Kidney epithelial cell (primary cell): ENCODE measurements around the gene SELENOW. TPM values are rescaled to one million over a fixed set of nuclear protein-coding genes. Genes with fewer than 3 reads are reported as not detected.

Source experiments
- DNase-seq: peaks from one replicate; pipeline ENCODE4 v3.0.0-alpha.2; 2010; ENCODE audit warnings: low read depth
- H3K27me3 ChIP-seq: 2 replicates; pipeline ENCODE4 v1.6.0; 2011; ENCODE audit warnings: low read length; ENCODE audit not compliant: control insufficient read depth, insufficient read depth
- H3K36me3 ChIP-seq: 2 replicates; pipeline ENCODE4 v1.5.1; 2011; ENCODE audit warnings: low read length; ENCODE audit not compliant: control insufficient read depth, insufficient read depth
- H3K4me3 ChIP-seq: 2 replicates; pipeline ENCODE4 v1.5.1; 2011; ENCODE audit warnings: low read depth, mild to moderate bottlenecking, control low read depth, low read length
- total RNA-seq: library from RNA; depleted of rRNA; stranded (reverse); fragments of >200 nt; gene quantifications from 2 replicates; pipeline ENCODE4 v1.2.3, GENCODE V29; 2015
- TF ChIP-seq, protein P1 (sequence below): IDR thresholded peaks from 2 replicates; pipeline ENCODE4 v1.5.1; 2011; ENCODE audit warnings: mild to moderate bottlenecking, moderate library complexity, low read length, control low read depth, inconsistent platforms; ENCODE audit not compliant: insufficient read depth, poor library complexity, severe bottlenecking

The SELENOW gene
- total RNA-seq, 1 donor from 2014 or later: 166 TPM

DNA sequence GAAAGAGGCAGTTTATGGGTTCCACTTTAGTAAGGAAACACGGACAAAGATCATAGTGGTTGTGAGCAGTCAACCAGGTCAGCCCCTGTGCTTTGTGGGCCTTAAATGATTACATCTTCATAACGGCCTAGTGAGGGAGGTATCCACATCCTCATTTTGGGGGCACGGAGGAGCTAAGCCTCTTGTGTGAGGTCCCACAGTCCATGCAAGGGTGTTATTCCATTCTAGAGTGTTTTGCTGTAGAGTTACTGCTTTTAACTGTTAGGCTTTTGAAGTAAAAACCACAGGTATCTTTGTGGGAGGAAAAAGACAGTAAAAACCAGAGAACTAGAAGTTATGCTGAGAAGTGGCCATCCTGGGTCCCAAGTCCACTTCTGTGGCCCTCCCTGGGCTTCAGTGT lies 29.2 kb upstream of the SELENOW start:
- no peak for DNase-seq
- TF ChIP-seq, protein P1, sequence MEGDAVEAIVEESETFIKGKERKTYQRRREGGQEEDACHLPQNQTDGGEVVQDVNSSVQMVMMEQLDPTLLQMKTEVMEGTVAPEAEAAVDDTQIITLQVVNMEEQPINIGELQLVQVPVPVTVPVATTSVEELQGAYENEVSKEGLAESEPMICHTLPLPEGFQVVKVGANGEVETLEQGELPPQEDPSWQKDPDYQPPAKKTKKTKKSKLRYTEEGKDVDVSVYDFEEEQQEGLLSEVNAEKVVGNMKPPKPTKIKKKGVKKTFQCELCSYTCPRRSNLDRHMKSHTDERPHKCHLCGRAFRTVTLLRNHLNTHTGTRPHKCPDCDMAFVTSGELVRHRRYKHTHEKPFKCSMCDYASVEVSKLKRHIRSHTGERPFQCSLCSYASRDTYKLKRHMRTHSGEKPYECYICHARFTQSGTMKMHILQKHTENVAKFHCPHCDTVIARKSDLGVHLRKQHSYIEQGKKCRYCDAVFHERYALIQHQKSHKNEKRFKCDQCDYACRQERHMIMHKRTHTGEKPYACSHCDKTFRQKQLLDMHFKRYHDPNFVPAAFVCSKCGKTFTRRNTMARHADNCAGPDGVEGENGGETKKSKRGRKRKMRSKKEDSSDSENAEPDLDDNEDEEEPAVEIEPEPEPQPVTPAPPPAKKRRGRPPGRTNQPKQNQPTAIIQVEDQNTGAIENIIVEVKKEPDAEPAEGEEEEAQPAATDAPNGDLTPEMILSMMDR: no peak
- Histone ChIP-seq H3K4me3 (no peak overlapping the region), H3K36me3 (peaks cover 2% of the 10 kb centered on the region), H3K27me3 (no peaks in the 10 kb centered on the region)

DNA sequence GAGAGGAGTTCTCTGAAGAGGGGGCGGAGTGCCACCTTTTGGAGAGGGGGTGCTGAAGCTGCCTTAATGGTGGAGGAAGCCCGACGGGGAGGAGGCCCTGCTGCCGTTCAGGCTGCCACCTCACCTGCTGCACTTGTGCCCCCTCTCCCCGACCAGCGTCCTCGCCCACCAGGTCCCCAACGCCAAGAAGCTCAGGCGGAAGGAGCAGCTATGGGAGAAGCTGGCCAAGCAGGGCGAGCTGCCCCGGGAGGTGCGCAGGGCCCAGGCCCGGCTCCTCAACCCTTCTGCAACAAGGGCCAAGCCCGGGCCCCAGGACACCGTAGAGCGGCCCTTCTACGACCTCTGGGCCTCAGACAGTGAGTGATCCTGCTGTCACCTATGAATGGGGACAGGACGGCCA lies 27.8 kb upstream of the SELENOW start:
- DNase-seq: no peak
- H3K27me3 ChIP-seq: no peaks in the 10 kb centered on the region
- TF ChIP-seq, protein P1: no peak
- no peak overlapping the region for H3K4me3 ChIP-seq
- H3K36me3 ChIP-seq: peaks cover 3% of the 10 kb centered on the region

DNA sequence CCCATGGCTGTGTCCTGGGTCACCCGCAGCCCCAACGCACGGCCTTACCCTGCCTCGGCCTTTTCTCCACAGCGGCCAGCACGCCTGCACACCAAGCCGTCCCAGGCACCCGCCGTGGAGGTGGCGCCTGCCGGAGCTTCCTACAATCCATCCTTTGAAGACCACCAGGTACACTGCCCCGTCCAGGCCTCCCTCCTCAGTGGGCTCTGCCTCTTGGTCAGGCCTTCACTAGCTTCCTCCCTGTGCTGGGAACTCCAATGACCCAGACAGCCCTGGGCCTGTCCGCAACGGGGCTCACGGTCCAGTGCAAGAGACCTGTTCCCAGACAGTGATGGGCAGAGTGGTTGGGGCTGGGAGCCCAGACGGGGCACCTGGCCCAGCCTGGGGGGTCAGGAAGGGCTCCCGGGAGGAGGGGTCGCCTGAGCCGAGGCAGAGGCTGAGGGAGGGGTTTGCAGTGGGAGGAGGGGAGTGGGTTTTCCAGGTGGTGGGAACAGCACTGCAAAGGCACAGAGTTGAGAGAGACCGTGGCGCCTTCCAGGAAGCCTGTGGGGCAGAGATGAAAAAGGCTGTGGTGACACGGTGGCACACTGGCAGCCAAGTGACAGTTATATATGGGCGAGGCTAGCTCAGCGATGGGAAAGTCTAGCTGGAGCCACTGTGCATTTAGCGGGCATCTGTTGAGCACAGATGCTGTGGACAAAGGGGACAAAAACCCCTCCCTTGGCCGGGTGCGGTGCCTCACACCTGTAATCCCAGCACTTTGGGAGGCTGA lies 25.9 kb upstream of the SELENOW start:
- H3K27me3 ChIP-seq: no peaks in the 10 kb centered on the region
- TF ChIP-seq, protein P1: no peak
- no peak overlapping the region for H3K4me3 ChIP-seq
- peaks cover 6% of the 10 kb centered on the region for H3K36me3 ChIP-seq
- no peak for DNase-seq

DNA sequence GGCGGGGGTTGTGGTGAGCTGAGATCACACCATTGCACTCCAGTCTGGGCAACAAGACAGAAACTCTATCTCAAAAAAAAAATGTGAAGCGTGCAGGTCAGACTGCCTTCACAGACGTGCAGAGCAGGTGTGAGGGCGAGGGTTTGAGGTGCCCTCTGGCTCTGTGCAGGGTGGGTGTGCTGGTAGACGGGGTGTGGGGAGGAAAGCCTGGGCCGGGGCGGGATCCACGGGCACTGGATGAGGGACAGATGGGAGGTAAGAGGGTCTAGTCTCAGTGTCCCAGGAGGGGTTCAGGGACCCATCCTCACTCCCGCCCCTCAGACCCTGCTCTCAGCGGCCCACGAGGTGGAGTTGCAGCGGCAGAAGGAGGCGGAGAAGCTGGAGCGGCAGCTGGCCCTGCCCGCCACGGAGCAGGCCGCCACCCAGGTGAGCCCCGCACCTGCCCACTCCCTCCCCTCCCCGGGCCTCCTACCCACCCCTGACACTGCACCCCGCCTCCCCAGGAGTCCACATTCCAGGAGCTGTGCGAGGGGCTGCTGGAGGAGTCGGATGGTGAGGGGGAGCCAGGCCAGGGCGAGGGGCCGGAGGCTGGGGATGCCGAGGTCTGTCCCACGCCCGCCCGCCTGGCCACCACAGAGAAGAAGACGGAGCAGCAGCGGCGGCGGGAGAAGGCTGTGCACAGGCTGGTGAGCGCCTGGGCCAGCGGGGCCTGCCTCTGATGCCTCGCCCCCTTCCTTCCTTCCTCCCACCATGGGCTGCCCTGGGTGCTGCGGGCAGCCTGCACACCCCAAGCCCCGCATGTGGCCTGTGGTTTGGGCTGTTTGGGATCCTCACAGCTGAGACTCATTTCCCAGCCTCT lies 24.1 kb upstream of the SELENOW start:
- peaks cover 6% of the 10 kb centered on the region for H3K36me3 ChIP-seq
- DNase-seq: no peak
- TF ChIP-seq, protein P1: no peak

DNA sequence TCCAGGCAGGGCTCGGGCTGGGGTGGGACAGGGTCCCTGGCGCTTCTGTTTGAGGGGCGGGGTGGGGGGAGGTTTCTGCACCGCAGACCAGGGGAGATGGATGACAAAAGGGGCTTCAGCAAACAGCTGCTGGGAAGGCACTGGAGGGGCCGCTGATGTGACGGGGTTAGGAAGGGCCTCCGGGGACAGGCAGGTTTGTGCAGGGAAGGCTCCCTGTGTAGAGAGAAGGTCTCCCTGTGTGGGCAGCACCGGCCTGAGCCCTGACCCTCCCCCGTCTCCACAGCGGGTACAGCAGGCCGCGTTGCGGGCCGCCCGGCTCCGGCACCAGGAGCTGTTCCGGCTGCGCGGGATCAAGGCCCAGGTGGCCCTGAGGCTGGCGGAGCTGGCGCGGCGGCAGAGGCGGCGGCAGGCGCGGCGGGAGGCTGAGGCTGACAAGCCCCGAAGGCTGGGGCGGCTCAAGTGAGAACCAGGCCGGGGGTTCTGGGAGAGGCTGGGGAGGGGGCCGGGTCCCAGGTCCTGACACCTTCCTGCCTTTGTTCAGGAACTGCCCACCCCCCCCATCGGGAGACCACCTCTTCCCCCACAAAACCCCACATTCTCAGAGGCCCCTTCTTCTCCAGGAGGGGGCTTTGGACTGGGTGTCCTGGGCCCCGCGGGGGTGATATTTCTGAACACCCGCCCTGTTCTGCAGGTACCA lies 23.3 kb upstream of the SELENOW start:
- TF ChIP-seq, protein P1: no peak
- no peak overlapping the region for H3K4me3 ChIP-seq
- peaks cover 4% of the 10 kb centered on the region for H3K36me3 ChIP-seq
- no peak for DNase-seq
- H3K27me3 ChIP-seq: no peaks in the 10 kb centered on the region

More for the DNA sequence above, 24.1 kb upstream of the SELENOW start:
- Histone ChIP-seq H3K4me3 (no peak overlapping the region), H3K27me3 (no peaks in the 10 kb centered on the region)
